Stimulated activated naive CD8-positive, alpha-beta T cell treated with anti-CD3 and anti-CD28 coated beads, Interleukin-15, Interleukin-2, amounts not matched to agents 100 ng/mL and 50 ng/mL, for 24 hours (primary cell): ENCODE measurements around the gene TNFRSF14.

Experiments used
- H3K27ac Mint-ChIP-seq: one replicate; pipeline ENCODE4 v1.8.0; 2021; ENCODE audit warnings: mild to moderate bottlenecking, mixed read lengths
- H3K27me3 Mint-ChIP-seq: one replicate; pipeline ENCODE4 v1.8.0; 2021; ENCODE audit warnings: mixed read lengths
- H3K36me3 Mint-ChIP-seq: one replicate; pipeline ENCODE4 v1.8.0; 2021; ENCODE audit warnings: low read depth, mixed read lengths
- H3K4me1 Mint-ChIP-seq: one replicate; pipeline ENCODE4 v1.8.0; 2021; ENCODE audit warnings: low read depth, mixed read lengths
- H3K4me3 Mint-ChIP-seq: one replicate; pipeline ENCODE4 v1.8.0; 2021; ENCODE audit warnings: mild to moderate bottlenecking, mixed read lengths
- H3K9me3 Mint-ChIP-seq: one replicate; pipeline ENCODE4 v1.8.0; 2021; ENCODE audit warnings: mixed read lengths

TNFRSF14 gene

GRCh38 chr1:2556277-2556677 lies at the start of gene TNFRSF14:
TNFRSF14 (plus strand) TSS chr1:2556371; CDS start chr1:2556665, 294 bp downstream.
- Mint-ChIP-seq H3K36me3 (peaks cover 9% of the 10 kb centered on the region), H3K4me3 (peak within 1 kb of the TSS; percentile 91), H3K9me3 (no peaks in the 10 kb centered on the region), H3K27ac (peak within 1 kb of the TSS; percentile 96), H3K27me3 (no peaks in the 10 kb centered on the region), H3K4me1 (peaks cover 44% of the 10 kb centered on the region)

- Mint-ChIP-seq H3K4me1 (no peaks in the 10 kb centered on the region), H3K27ac (no peak overlapping the region), H3K27me3 (no peaks in the 10 kb centered on the region), H3K36me3 (no peaks in the 10 kb centered on the region), H3K9me3 (no peaks in the 10 kb centered on the region), H3K4me3 (no peak overlapping the region)
Observed at GRCh38 chr1:2506901-2507565, 49.1 kb upstream of the TNFRSF14 start.

GRCh38 chr1:2507744-2508155 lies 48.4 kb upstream of the TNFRSF14 start:
- Mint-ChIP-seq H3K9me3 (no peaks in the 10 kb centered on the region), H3K4me1 (no peaks in the 10 kb centered on the region), H3K27me3 (no peaks in the 10 kb centered on the region), H3K36me3 (no peaks in the 10 kb centered on the region), H3K27ac (no peak overlapping the region), H3K4me3 (no peak overlapping the region)

GRCh38 chr1:2508180-2508579 lies 48.0 kb upstream of the TNFRSF14 start:
- no peaks in the 10 kb centered on the region for H3K27me3 Mint-ChIP-seq
- no peak overlapping the region for H3K27ac Mint-ChIP-seq
- H3K4me3 Mint-ChIP-seq: no peak overlapping the region
- H3K36me3 Mint-ChIP-seq: peaks cover 4% of the 10 kb centered on the region
- no peaks in the 10 kb centered on the region for H3K4me1 Mint-ChIP-seq
- no peaks in the 10 kb centered on the region for H3K9me3 Mint-ChIP-seq

- peaks cover 4% of the 10 kb centered on the region for H3K36me3 Mint-ChIP-seq
- no peak overlapping the region for H3K27ac Mint-ChIP-seq
- H3K4me3 Mint-ChIP-seq: no peak overlapping the region
- H3K4me1 Mint-ChIP-seq: no peaks in the 10 kb centered on the region
- no peaks in the 10 kb centered on the region for H3K27me3 Mint-ChIP-seq
- H3K9me3 Mint-ChIP-seq: no peaks in the 10 kb centered on the region
Observed at GRCh38 chr1:2508751-2509150, 47.4 kb upstream of the TNFRSF14 start.

- no peak overlapping the region for H3K27ac Mint-ChIP-seq
- H3K27me3 Mint-ChIP-seq: no peaks in the 10 kb centered on the region
- no peak overlapping the region for H3K4me3 Mint-ChIP-seq
- no peaks in the 10 kb centered on the region for H3K9me3 Mint-ChIP-seq
- H3K36me3 Mint-ChIP-seq: peaks cover 4% of the 10 kb centered on the region
- H3K4me1 Mint-ChIP-seq: no peaks in the 10 kb centered on the region
Observed at GRCh38 chr1:2509589-2509988, 46.6 kb upstream of the TNFRSF14 start.

- H3K4me3 Mint-ChIP-seq: no peak overlapping the region
- H3K27ac Mint-ChIP-seq: no peak overlapping the region
- H3K4me1 Mint-ChIP-seq: no peaks in the 10 kb centered on the region
- H3K36me3 Mint-ChIP-seq: peaks cover 4% of the 10 kb centered on the region
- no peaks in the 10 kb centered on the region for H3K9me3 Mint-ChIP-seq
- H3K27me3 Mint-ChIP-seq: no peaks in the 10 kb centered on the region
Observed at GRCh38 chr1:2510366-2511155, 45.6 kb upstream of the TNFRSF14 start.

- H3K27me3 Mint-ChIP-seq: no peaks in the 10 kb centered on the region
- no peak overlapping the region for H3K27ac Mint-ChIP-seq
- peaks cover 8% of the 10 kb centered on the region for H3K36me3 Mint-ChIP-seq
- H3K9me3 Mint-ChIP-seq: no peaks in the 10 kb centered on the region
- no peaks in the 10 kb centered on the region for H3K4me1 Mint-ChIP-seq
- H3K4me3 Mint-ChIP-seq: no peak overlapping the region
Observed at GRCh38 chr1:2512862-2513421, 43.2 kb upstream of the TNFRSF14 start.

GRCh38 chr1:2513939-2514652 lies 42.1 kb upstream of the TNFRSF14 start:
- peaks cover 10% of the 10 kb centered on the region for H3K36me3 Mint-ChIP-seq
- H3K4me1 Mint-ChIP-seq: no peaks in the 10 kb centered on the region
- no peak overlapping the region for H3K4me3 Mint-ChIP-seq
- no peaks in the 10 kb centered on the region for H3K27me3 Mint-ChIP-seq
- H3K9me3 Mint-ChIP-seq: no peaks in the 10 kb centered on the region
- no peak overlapping the region for H3K27ac Mint-ChIP-seq

- no peaks in the 10 kb centered on the region for H3K27me3 Mint-ChIP-seq
- H3K27ac Mint-ChIP-seq: no peak overlapping the region
- peaks cover 10% of the 10 kb centered on the region for H3K36me3 Mint-ChIP-seq
Observed at GRCh38 chr1:2514863-2515762, 41.1 kb upstream of the TNFRSF14 start.

GRCh38 chr1:2515763-2516080 lies 40.4 kb upstream of the TNFRSF14 start:
- Mint-ChIP-seq H3K27me3 (no peaks in the 10 kb centered on the region), H3K4me1 (no peaks in the 10 kb centered on the region), H3K9me3 (no peaks in the 10 kb centered on the region), H3K27ac (no peak overlapping the region), H3K36me3 (peaks cover 13% of the 10 kb centered on the region), H3K4me3 (no peak overlapping the region)

More at GRCh38 chr1:2514863-2515762, 41.1 kb upstream of the TNFRSF14 start:
- Mint-ChIP-seq H3K9me3 (no peaks in the 10 kb centered on the region), H3K4me3 (no peak overlapping the region), H3K4me1 (no peaks in the 10 kb centered on the region)

- no peaks in the 10 kb centered on the region for H3K27me3 Mint-ChIP-seq
- H3K36me3 Mint-ChIP-seq: peaks cover 17% of the 10 kb centered on the region
- no peak overlapping the region for H3K27ac Mint-ChIP-seq
- H3K9me3 Mint-ChIP-seq: no peaks in the 10 kb centered on the region
- H3K4me1 Mint-ChIP-seq: no peaks in the 10 kb centered on the region
- H3K4me3 Mint-ChIP-seq: no peak overlapping the region
Observed at GRCh38 chr1:2516124-2516523, 40.0 kb upstream of the TNFRSF14 start.

GRCh38 chr1:2516946-2517345 lies 39.2 kb upstream of the TNFRSF14 start:
- H3K36me3 Mint-ChIP-seq: peaks cover 18% of the 10 kb centered on the region
- H3K27me3 Mint-ChIP-seq: no peaks in the 10 kb centered on the region
- no peaks in the 10 kb centered on the region for H3K9me3 Mint-ChIP-seq
- no peak overlapping the region for H3K4me3 Mint-ChIP-seq
- no peaks in the 10 kb centered on the region for H3K4me1 Mint-ChIP-seq
- H3K27ac Mint-ChIP-seq: no peak overlapping the region

- no peak overlapping the region for H3K4me3 Mint-ChIP-seq
- H3K36me3 Mint-ChIP-seq: peaks cover 17% of the 10 kb centered on the region
- no peaks in the 10 kb centered on the region for H3K9me3 Mint-ChIP-seq
Observed at GRCh38 chr1:2517966-2518365, 38.2 kb upstream of the TNFRSF14 start.

More at GRCh38 chr1:2517966-2518365, 38.2 kb upstream of the TNFRSF14 start:
- no peaks in the 10 kb centered on the region for H3K27me3 Mint-ChIP-seq
- H3K27ac Mint-ChIP-seq: no peak overlapping the region
- H3K4me1 Mint-ChIP-seq: peaks cover 6% of the 10 kb centered on the region
